HG03175 (cell line): Measurements from ENCODE around the gene CPXCR1.
"Not testable (repeated sequence)": the region's sequence is repeated elsewhere in the genome, so short reads cannot be mapped to it uniquely, and the experiment has no call there.

ENCODE experiments used
- ATAC-seq: cut with Tn5 transposase; IDR thresholded peaks from one replicate; pipeline ENCODE4 v1.9.1; 2021; ENCODE audit warnings: mild to moderate bottlenecking, moderate library complexity; ENCODE audit not compliant: unreplicated experiment

CPXCR1 gene

DNA sequence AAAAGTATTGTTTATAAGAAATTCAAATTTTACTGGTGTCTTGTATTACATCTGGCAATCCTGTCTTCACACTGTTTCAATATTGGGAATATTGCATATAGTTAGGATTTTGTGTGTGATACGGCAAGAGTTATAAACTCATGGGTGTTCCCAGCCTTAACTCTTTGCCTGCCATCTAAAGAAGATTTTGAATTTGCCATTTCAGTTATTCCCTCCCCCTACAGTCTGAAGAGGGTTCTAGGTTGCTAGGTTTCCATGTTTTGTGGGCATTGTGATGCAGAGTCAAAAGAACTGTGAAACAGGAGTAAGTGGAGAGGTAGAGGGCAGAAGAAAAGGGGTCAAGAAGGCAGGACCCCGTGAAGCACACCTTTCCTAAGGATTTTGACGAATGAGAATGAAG lies at the start of gene CPXCR1:
TSS of gene CPXCR1 (plus strand) at position 301 of the 400 bp plus-strand sequence. CDS start 6,190 bp downstream, outside the sequence.
- ATAC-seq, result no peak

DNA sequence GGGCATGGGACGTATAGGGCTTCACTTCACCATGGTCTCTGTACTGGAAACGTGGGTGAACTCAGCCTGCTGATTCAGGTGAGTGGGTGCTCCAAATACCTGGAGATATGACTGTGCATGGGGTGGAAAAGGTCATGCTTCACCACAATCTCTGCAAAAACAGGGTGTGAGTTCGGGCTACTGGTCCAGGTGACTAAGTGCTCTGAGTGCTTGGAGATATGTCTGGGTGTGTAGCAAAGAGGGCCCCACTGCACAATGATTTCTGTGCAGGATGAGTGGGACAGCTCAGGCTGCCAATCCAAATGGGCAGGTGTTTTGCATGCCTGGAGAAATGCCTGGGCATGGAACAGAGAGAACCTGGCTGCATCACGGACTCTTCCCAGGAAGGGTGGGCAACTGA lies 11.2 kb upstream of the CPXCR1 start:
- no peak for ATAC-seq

DNA sequence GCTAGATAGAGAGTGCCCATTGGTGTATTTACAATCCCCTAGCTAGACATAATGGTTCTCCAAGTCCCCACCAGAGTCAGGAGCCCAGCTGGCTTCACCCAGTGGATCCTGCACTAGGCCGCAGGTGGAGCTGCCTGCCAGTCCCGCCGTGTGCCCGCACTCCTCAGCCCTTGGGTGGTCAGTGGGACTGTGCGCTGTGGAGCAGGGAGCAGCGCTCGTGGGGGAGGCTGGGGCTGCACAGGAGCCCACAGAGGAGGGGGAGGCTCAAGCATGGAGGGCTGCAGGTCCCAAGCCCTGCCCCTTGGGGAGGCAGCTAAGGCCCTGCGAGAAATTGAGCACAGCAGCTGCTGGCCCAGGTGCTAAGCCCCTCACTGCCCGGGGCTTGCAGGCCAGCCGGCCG lies 810 bp upstream of the CPXCR1 start:
- not testable (repeated sequence) for ATAC-seq

DNA sequence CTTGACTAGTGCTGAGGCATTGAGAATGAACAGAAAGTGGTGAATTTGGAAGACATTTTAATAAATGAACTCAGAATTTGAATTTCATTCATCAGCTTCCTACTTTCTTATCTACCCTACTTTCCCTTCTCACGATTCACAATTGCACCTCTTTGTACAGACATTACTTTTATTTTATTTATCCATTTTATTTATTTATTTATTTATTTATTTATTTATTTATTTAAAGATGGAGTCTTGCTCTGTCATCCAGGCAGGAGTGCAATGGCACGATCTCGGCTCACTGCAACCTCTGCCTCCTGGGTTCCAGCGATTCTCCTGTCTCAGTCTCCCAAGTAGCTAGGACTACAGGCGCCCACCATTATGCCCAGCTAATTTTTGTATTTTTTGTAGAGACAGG lies 5.3 kb downstream of the CPXCR1 start:
- ATAC-seq, result not testable (repeated sequence)

DNA sequence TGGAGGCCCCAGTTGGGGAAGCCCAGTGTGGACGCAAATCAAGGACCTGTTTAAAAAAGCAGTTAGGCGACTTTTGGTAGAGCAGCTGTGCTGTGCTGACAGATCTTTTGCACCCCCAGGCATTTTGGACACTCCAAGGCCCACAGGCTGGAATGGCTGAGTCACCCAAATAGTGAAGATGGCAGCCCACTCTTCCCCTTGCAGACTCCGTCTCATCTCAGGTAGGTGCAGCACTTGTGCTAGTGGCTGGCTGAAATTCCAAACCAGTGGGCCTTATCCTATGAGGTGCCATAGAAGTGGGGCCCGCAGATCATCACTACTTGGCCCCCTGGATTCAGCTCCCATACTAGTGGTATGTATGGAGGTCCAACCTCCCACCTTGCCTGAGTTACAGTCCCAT lies 42.8 kb downstream of the CPXCR1 start:
- ATAC-seq, result no peak
